Stimulated activated CD4-positive, alpha-beta T cell treated with anti-CD3 and anti-CD28 coated beads, TNF-alpha, amount 100 ng/mL, for 48 hours (primary cell): ENCODE data around the gene MAML3.

ENCODE experiments used
- DNase-seq, 3 donors: peaks; one replicate each; pipeline ENCODE4 v3.0.0-alpha.2; 2020; ENCODE audit warnings: low read depth in 3 of 3

The MAML3 gene

GRCh38 chr4:139814323-139815015 lies 339.5 kb downstream of the MAML3 start:
- DNase-seq: no peak

- DNase-seq: no peak
Observed at GRCh38 chr4:139813881-139814280, 340.1 kb downstream of the MAML3 start.

GRCh38 chr4:139810710-139811109 lies 343.3 kb downstream of the MAML3 start:
- no peak for DNase-seq

- DNase-seq: no peak
Observed at GRCh38 chr4:139809757-139810140, 344.2 kb downstream of the MAML3 start.

- no peak for DNase-seq
Observed at GRCh38 chr4:139808808-139809756, 344.9 kb downstream of the MAML3 start.

GRCh38 chr4:139808381-139808807 lies 345.6 kb downstream of the MAML3 start:
- DNase-seq: no peak

- DNase-seq: no peak
Observed at GRCh38 chr4:139807483-139807882, 346.5 kb downstream of the MAML3 start.

GRCh38 chr4:139806929-139807328 lies 347.1 kb downstream of the MAML3 start:
- DNase-seq: no peak

- DNase-seq: no peak
Observed at GRCh38 chr4:139802931-139803330, 351.1 kb downstream of the MAML3 start.

- no peak for DNase-seq
Observed at GRCh38 chr4:139802488-139802887, 351.5 kb downstream of the MAML3 start.

GRCh38 chr4:139801895-139802294 lies 352.1 kb downstream of the MAML3 start:
- no peak for DNase-seq

- DNase-seq: no peak
Observed at GRCh38 chr4:139800082-139800481, 353.9 kb downstream of the MAML3 start.

- DNase-seq: no peak
Observed at GRCh38 chr4:139799615-139800014, 354.4 kb downstream of the MAML3 start.

GRCh38 chr4:139798456-139798855 lies 355.5 kb downstream of the MAML3 start:
- DNase-seq: no peak

- DNase-seq: no peak
Observed at GRCh38 chr4:139797287-139797686, 356.7 kb downstream of the MAML3 start.

- DNase-seq: no peak
Observed at GRCh38 chr4:139795527-139796314, 358.3 kb downstream of the MAML3 start.

GRCh38 chr4:139794158-139794954 lies 359.6 kb downstream of the MAML3 start:
- no peak for DNase-seq

- DNase-seq: no peak
Observed at GRCh38 chr4:139791681-139792080, 362.3 kb downstream of the MAML3 start.

GRCh38 chr4:139790291-139790690 lies 363.7 kb downstream of the MAML3 start:
- DNase-seq: no peak

GRCh38 chr4:139789096-139789654 lies 364.8 kb downstream of the MAML3 start:
- no peak for DNase-seq
